K562 (cell line): Measurements from ENCODE around the gene DRICH1. TPM values are rescaled to one million over a fixed set of nuclear protein-coding genes. Genes with fewer than 3 reads are reported as not detected.

Experiments used
- ATAC-seq: fragments of 200-7000 bp; cut with Tn5 transposase; 3 replicates; pipeline ENCODE4 v1.9.1; 2020; ENCODE audit warnings: moderate library complexity
- BruUV-seq: library from RNA; stranded (reverse); fragments of 400-500 nt; replicated peaks from 2 replicates; lab custom pipeline; 2021; lab: Mats Ljungman, UMichigan
- CTCF ChIA-PET: fragments of 300-600 bp; formaldehyde crosslinking; extraction: SDS; loops from one replicate; lab custom pipeline; 2021; ENCODE audit warnings: low intra/inter-chr PET ratio; lab: Yijun Ruan, JAX
- POLR2A ChIA-PET: fragments of 300-600, 350-650 bp; sonication (Branson Sonifier 250); formaldehyde crosslinking; extraction: SDS; loops from one replicate; lab custom pipeline; 2021; ENCODE audit warnings: antibody characterized with exemption, inconsistent platforms; lab: Yijun Ruan, JAX
- DNase-seq, 4 experiments: peaks; one replicate each; pipeline versions ENCODE4 v3.0.0 to v3.0.0-alpha.2; 2011 to 2018; ENCODE audit warnings: low spot score in 3 of 4, mixed read lengths in 3 of 4; ENCODE audit errors: extremely low read depth in 1 of 4
- FAIRE-seq: peaks from 2 replicates; lab custom pipeline; 2011; peaks lifted over from hg19 to GRCh38; lab: Jason Lieb, UNC
- H2AFZ ChIP-seq: 2 replicates; pipeline ENCODE4 v1.6.0; 2011; ENCODE audit warnings: low read depth, low read length, control low read depth, inconsistent platforms
- H3K27ac ChIP-seq: fragments of 200-600 bp; 3 replicates; pipeline ENCODE4 v1.8.0; 2011; ENCODE audit warnings: low read depth, mild to moderate bottlenecking, control low read depth, inconsistent platforms, low read length, moderate library complexity, mixed read lengths; ENCODE audit errors: extremely low read depth
- H3K27me3 ChIP-seq, 2 experiments: fragments of 300-600 bp in 1 of 2; 2 replicates in 1 of 2; 3 replicates in 1 of 2; pipeline versions ENCODE4 v1.6.0 to v1.8.0; 2011; ENCODE audit warnings: inconsistent platforms in 2 of 2, low read length in 2 of 2, mild to moderate bottlenecking in 1 of 2, mixed read lengths in 1 of 2, moderate library complexity in 1 of 2; ENCODE audit not compliant: control insufficient read depth in 2 of 2, insufficient read depth in 2 of 2
- H3K36me3 ChIP-seq: fragments of 300-600 bp; 3 replicates; pipeline ENCODE4 v1.8.0; 2011; ENCODE audit warnings: mild to moderate bottlenecking, low read length, inconsistent platforms; ENCODE audit not compliant: control insufficient read depth, insufficient read depth
- H3K4me1 ChIP-seq, 2 experiments: fragments of 200-600 bp in 1 of 2; replicated peaks in 1 of 2; 2 replicates in 1 of 2; 3 replicates in 1 of 2; pipeline versions ENCODE4 v1.5.1 to v1.8.0; 2011; ENCODE audit warnings: inconsistent platforms in 2 of 2, low read length in 2 of 2, mild to moderate bottlenecking in 1 of 2, mixed read lengths in 1 of 2, moderate library complexity in 1 of 2; ENCODE audit not compliant: control insufficient read depth in 2 of 2, insufficient read depth in 2 of 2
- H3K4me2 ChIP-seq: 2 replicates; pipeline ENCODE4 v1.6.1; 2011; ENCODE audit warnings: low read length, control low read depth, inconsistent platforms, mixed read lengths; ENCODE audit not compliant: insufficient read depth
- H3K4me3 ChIP-seq: fragments of 200-600 bp; sonication (generic), shearing (Covaris generic); 2 replicates; pipeline ENCODE4 v1.5.1; 2016; ENCODE audit warnings: control low read depth, inconsistent platforms
- H3K79me2 ChIP-seq: fragments of 200-600 bp; 3 replicates; pipeline ENCODE4 v1.8.0; 2011; ENCODE audit warnings: low read length, inconsistent platforms; ENCODE audit not compliant: control insufficient read depth, insufficient read depth
- H3K9ac ChIP-seq, 2 experiments: 2 replicates each; pipeline versions ENCODE4 v1.6.0 to v1.6.1; 2011; ENCODE audit warnings: low read depth in 2 of 2, low read length in 2 of 2, control low read depth in 1 of 2, inconsistent platforms in 1 of 2, mild to moderate bottlenecking in 1 of 2, mixed read lengths in 1 of 2; ENCODE audit not compliant: insufficient read depth in 1 of 2
- H3K9me1 ChIP-seq: one replicate; pipeline ENCODE4 v1.6.0; 2011; ENCODE audit warnings: inconsistent platforms, mild to moderate bottlenecking, low read length, moderate library complexity; ENCODE audit not compliant: control insufficient read depth, insufficient read depth
- H3K9me3 ChIP-seq: replicated peaks from 2 replicates; pipeline ENCODE4 v1.5.1; 2011; ENCODE audit warnings: low read depth, low read length, inconsistent platforms; ENCODE audit not compliant: control insufficient read depth, insufficient read depth
- H4K20me1 ChIP-seq: replicated peaks from 2 replicates; pipeline ENCODE4 v1.6.1; 2011; ENCODE audit warnings: low read length, inconsistent platforms, mixed read lengths; ENCODE audit not compliant: control insufficient read depth, insufficient read depth
- BHLHE40 ChIP-seq: IDR thresholded peaks from 2 replicates; pipeline ENCODE4 v1.6.1; 2011; ENCODE audit warnings: low read length, improper control_type of control experiment
- CBFA2T3 ChIP-seq: fragments of 450-650 bp; IDR thresholded peaks from 2 replicates; pipeline ENCODE4 v1.6.1; 2017
- GATAD2B ChIP-seq: fragments of 450-650 bp; IDR thresholded peaks from 2 replicates; pipeline ENCODE4 v1.6.1; 2017; ENCODE audit warnings: mild to moderate bottlenecking, borderline replicate concordance
- RBM17 ChIP-seq: fragments of 200-400 bp; formaldehyde crosslinking; IDR thresholded peaks from 2 replicates; pipeline ENCODE4 v1.6.1; 2017; ENCODE audit warnings: low read depth, mild to moderate bottlenecking, low read length, borderline replicate concordance
- SRSF7 ChIP-seq: fragments of 200-400 bp; formaldehyde crosslinking; optimal IDR thresholded peaks from 2 replicates; pipeline ENCODE3; 2017; ENCODE audit warnings: mild to moderate bottlenecking, low read depth, low read length
- TAF7 ChIP-seq: fragments of 450-650 bp; IDR thresholded peaks from 2 replicates; pipeline ENCODE4 v1.6.1; 2016; ENCODE audit warnings: missing genetic modification characterization, missing compliant biosample characterization
- ZFP30 ChIP-seq: fragments of 250-450 bp; sonication (Bioruptor Pico); IDR thresholded peaks from 2 replicates; pipeline ENCODE4 v1.8.0; 2022; ENCODE audit warnings: moderate library complexity, mild to moderate bottlenecking, inconsistent platforms, borderline replicate concordance
- ZNF212 ChIP-seq: fragments of 450-650 bp; formaldehyde crosslinking; IDR thresholded peaks from 2 replicates; pipeline ENCODE4 v1.4.0; 2020; ENCODE audit warnings: mild to moderate bottlenecking
- ZNF77 ChIP-seq: fragments of 250-450 bp; sonication (Bioruptor Pico); IDR thresholded peaks from 2 replicates; pipeline ENCODE4 v1.5.0; 2020
- ZNF79 ChIP-seq: fragments of 250-450 bp; sonication (Bioruptor Pico); IDR thresholded peaks from 2 replicates; pipeline ENCODE4 v1.4.0; 2020; ENCODE audit warnings: low read depth, mild to moderate bottlenecking, moderate library complexity
- WGBS: fragments of 100-300 bp; shearing (Covaris generic); methylation state at CpG from one replicate; pipeline ENCODE4 v1.1.6; 2016; ENCODE audit warnings: low coverage, mixed read lengths; ENCODE audit not compliant: insufficient coverage; ENCODE audit errors: missing lambda C conversion rate; 5-methylcytosine and 5-hydroxymethylcytosine counted together
- in situ Hi-C: fragments of 300-500 bp; cut with MboI; formaldehyde crosslinking; loops from 4 replicates; pipeline ENCODE4 v1.15.0; 2018; ENCODE audit warnings: inconsistent platforms, mixed read lengths
- intact Hi-C: fragments of 100-400 bp; cut with micrococcal nuclease; formaldehyde crosslinking; loops from 2 replicates; pipeline ENCODE4 v1.14.2; 2022
- polyA plus RNA-seq, 8 experiments: library from polyadenylated mRNA; depleted of rRNA in 4 of 8; stranded (reverse) in 5 of 8; unstranded in 3 of 8; fragments of >200 nt; fragmentation: Nextera tagmentation in 2 of 8; fragmentation: Illumina TruSeq in 1 of 8; extraction: Ambion mirVana in 2 of 8; extraction: Trizol in 1 of 8; gene quantifications; 2 replicates each; pipeline versions ENCODE4 v1.2.1 to v1.2.3, GENCODE V29; 2011 to 2014; ENCODE audit warnings: inconsistent platforms in 1 of 8, missing spikeins in 1 of 8
- total RNA-seq, 7 experiments: library from RNA; depleted of rRNA in 6 of 7; stranded (reverse); fragments of >200 nt in 6 of 7; fragmentation: Illumina TruSeq in 2 of 7; extraction: Trizol in 2 of 7; gene quantifications; 2 replicates each; pipeline versions ENCODE4 v1.2.1 to v1.2.3, GENCODE V29; 2011 to 2021; ENCODE audit warnings: low replicate concordance in 1 of 7
- TF ChIP-seq, protein P1 (sequence below): sonication (generic); formaldehyde crosslinking; IDR thresholded peaks from 2 replicates; pipeline ENCODE4 v1.5.0; 2020; ENCODE audit warnings: missing genetic modification reagents
- TF ChIP-seq, protein P2 (sequence below): fragments of 250-450 bp; sonication (Bioruptor Pico); IDR thresholded peaks from 2 replicates; pipeline ENCODE4 v1.5.0; 2021; ENCODE audit warnings: mild to moderate bottlenecking, borderline replicate concordance
- TF ChIP-seq, protein P3 (sequence below): fragments of 450-650 bp; IDR thresholded peaks from 2 replicates; pipeline ENCODE4 v1.6.1; 2017; ENCODE audit warnings: mild to moderate bottlenecking, moderate library complexity

DRICH1 gene
- total and polyA plus RNA-seq, 9 of the 15 experiments (the other 6 are each of a cell fraction or from before 2014, with no cell fraction given) = 0.07 to 0.36 (median 0.14) TPM; not detected in 2

DNA sequence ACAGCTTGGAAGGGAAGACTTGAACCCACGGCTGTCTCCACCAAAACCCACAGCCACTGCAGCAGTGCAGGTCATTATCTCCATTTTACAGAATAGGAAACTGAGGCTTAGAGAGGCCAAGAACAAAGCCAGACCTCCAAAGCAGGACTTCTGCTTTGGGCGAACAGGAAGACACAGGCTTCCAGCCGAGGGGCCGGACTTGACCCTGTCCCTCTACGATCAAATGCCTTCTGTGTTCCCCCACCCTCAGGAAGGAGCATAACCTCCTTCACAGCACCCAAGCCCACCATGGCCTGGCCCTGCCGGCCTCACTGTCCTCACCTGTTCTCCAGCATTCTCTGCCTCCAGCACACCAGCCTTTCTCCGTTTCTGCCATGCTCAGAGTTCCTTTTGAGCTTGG, 67.8 kb downstream of the DRICH1 start:
- no peak for DNase-seq
- intact Hi-C loops (no loop called here), in situ Hi-C loops (no loop called here)
- no peak overlapping the region for H2AFZ ChIP-seq
- POLR2A ChIA-PET = no interaction called here
- H3K79me2 ChIP-seq = no peaks in the 10 kb centered on the region
- H3K9me1 ChIP-seq = no peaks in the 10 kb centered on the region
- no peak for ATAC-seq
- no peak overlapping the region for H3K4me3 ChIP-seq
- no peak for FAIRE-seq
- H3K9ac ChIP-seq = no peak overlapping the region
- peaks cover 0 to 30% of the 10 kb centered on the region in 2 experiments; a peak in 3 of 5 replicates for H3K27me3 ChIP-seq
- H4K20me1 ChIP-seq = no peaks in the 10 kb centered on the region
- CTCF ChIA-PET = no interaction called here
- no peak overlapping the region for H3K27ac ChIP-seq
- WGBS = 9% methylated on average over 7 of the region's 7 CpGs
- TF ChIP-seq RBM17 (no peak), ZFP30 (CRISPR knock-in tag) (no peak)
- TF ChIP-seq, all 486 proteins: peak for 0
- Histone ChIP-seq H3K9me3 (no peaks in the 10 kb centered on the region), H3K4me2 (no peak overlapping the region), H3K36me3 (no peaks in the 10 kb centered on the region), H3K4me1 (peaks cover 0 to 9% of the 10 kb centered on the region in 2 experiments; a peak in 2 of 5 replicates)
- BruUV-seq = no TSS peak

DNA sequence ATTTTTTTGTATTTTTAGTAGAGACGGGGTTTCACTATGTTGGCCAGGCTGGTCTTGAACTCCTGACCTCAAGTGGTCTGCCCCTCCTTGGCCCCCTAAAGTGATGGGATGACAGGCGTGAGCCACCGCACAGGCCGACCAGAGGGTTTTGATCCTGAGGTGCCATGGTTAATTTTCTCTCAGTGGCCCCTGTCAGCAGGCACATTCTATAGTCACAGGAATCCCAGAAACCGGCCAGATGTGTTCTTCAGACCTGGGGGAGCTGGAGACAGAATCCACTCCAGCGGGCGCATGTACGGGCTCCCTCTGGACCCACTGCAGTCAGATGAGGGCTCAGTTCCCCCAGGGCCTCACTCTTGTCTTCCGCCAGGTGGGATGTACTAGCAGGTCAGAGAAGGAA, 69.0 kb downstream of the DRICH1 start:
- FAIRE-seq = no peak
- no peak for TF ChIP-seq ZNF77 (CRISPR knock-in tag)
- TF ChIP-seq BHLHE40 = no peak
- no peak for TF ChIP-seq SRSF7
- TF ChIP-seq GATAD2B = no peak
- TF ChIP-seq, protein P1, sequence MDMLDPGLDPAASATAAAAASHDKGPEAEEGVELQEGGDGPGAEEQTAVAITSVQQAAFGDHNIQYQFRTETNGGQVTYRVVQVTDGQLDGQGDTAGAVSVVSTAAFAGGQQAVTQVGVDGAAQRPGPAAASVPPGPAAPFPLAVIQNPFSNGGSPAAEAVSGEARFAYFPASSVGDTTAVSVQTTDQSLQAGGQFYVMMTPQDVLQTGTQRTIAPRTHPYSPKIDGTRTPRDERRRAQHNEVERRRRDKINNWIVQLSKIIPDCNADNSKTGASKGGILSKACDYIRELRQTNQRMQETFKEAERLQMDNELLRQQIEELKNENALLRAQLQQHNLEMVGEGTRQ (CRISPR knock-in tag) = no peak
- no peak for TF ChIP-seq ZNF212 (CRISPR knock-in tag)
- TF ChIP-seq, protein P2, sequence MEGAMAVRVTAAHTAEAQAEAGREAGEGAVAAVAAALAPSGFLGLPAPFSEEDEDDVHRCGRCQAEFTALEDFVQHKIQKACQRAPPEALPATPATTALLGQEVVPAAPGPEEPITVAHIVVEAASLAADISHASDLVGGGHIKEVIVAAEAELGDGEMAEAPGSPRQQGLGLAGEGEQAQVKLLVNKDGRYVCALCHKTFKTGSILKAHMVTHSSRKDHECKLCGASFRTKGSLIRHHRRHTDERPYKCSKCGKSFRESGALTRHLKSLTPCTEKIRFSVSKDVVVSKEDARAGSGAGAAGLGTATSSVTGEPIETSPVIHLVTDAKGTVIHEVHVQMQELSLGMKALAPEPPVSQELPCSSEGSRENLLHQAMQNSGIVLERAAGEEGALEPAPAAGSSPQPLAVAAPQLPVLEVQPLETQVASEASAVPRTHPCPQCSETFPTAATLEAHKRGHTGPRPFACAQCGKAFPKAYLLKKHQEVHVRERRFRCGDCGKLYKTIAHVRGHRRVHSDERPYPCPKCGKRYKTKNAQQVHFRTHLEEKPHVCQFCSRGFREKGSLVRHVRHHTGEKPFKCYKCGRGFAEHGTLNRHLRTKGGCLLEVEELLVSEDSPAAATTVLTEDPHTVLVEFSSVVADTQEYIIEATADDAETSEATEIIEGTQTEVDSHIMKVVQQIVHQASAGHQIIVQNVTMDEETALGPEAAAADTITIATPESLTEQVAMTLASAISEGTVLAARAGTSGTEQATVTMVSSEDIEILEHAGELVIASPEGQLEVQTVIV (CRISPR knock-in tag) = no peak
- no peak for TF ChIP-seq ZNF79
- no peak for TF ChIP-seq CBFA2T3
- TF ChIP-seq, protein P3, sequence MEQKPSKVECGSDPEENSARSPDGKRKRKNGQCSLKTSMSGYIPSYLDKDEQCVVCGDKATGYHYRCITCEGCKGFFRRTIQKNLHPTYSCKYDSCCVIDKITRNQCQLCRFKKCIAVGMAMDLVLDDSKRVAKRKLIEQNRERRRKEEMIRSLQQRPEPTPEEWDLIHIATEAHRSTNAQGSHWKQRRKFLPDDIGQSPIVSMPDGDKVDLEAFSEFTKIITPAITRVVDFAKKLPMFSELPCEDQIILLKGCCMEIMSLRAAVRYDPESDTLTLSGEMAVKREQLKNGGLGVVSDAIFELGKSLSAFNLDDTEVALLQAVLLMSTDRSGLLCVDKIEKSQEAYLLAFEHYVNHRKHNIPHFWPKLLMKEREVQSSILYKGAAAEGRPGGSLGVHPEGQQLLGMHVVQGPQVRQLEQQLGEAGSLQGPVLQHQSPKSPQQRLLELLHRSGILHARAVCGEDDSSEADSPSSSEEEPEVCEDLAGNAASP = no peak
- TF ChIP-seq TAF7 (tag) = no peak

More for the DNA sequence above, 69.0 kb downstream of the DRICH1 start:
- H3K4me3 ChIP-seq = no peak overlapping the region
- no peaks in the 10 kb centered on the region for H3K79me2 ChIP-seq
- intact Hi-C loops (no loop called here), in situ Hi-C loops (no loop called here)
- 17% methylated on average over 5 of the region's 9 CpGs for WGBS
- H3K27ac ChIP-seq = no peak overlapping the region
- no peaks in the 10 kb centered on the region for H3K9me1 ChIP-seq
- POLR2A ChIA-PET = no interaction called here
- DNase-seq = no peak
- no peak for ATAC-seq
- no peaks in the 10 kb centered on the region for H4K20me1 ChIP-seq
- H3K4me1 ChIP-seq = peaks cover 0 to 9% of the 10 kb centered on the region in 2 experiments; a peak in 2 of 5 replicates
- no TSS peak for BruUV-seq
- CTCF ChIA-PET = no interaction called here
- H3K27me3 ChIP-seq = peaks cover 0 to 30% of the 10 kb centered on the region in 2 experiments; a peak in 3 of 5 replicates
- no peak overlapping the region for H2AFZ ChIP-seq
- H3K9ac ChIP-seq = no peak overlapping the region
- no peak overlapping the region for H3K4me2 ChIP-seq
- H3K36me3 ChIP-seq = no peaks in the 10 kb centered on the region
- H3K9me3 ChIP-seq = no peaks in the 10 kb centered on the region
